Hepatocyte (in vitro differentiated cells): ENCODE results near the gene CTSL. TPM values are rescaled to one million over a fixed set of nuclear protein-coding genes. Genes with fewer than 3 reads are reported as not detected.
A peak's percentile ranks its signal among the peaks of the same experiment; 100 is the strongest.

Experiments
- DNase-seq: peaks from one replicate; pipeline ENCODE4 v3.0.0-alpha.2; 2016; ENCODE audit warnings: low spot score
- H2AFZ ChIP-seq: fragments of 200-600 bp; sonication (generic); 2 replicates; pipeline ENCODE4 v1.6.0; 2016; ENCODE audit warnings: antibody characterized with exemption, mild to moderate bottlenecking
- H3K27ac ChIP-seq: fragments of 200-600 bp; sonication (generic); 2 replicates; pipeline ENCODE4 v1.5.1; 2016; ENCODE audit warnings: mild to moderate bottlenecking
- H3K27me3 ChIP-seq: fragments of 200-600 bp; sonication (generic); 2 replicates; pipeline ENCODE4 v1.6.1; 2016
- H3K36me3 ChIP-seq: fragments of 200-600 bp; sonication (generic); replicated peaks from 2 replicates; pipeline ENCODE4 v1.5.1; 2016; ENCODE audit warnings: low read depth; ENCODE audit not compliant: insufficient read depth
- H3K4me1 ChIP-seq: fragments of 200-600 bp; sonication (generic); 2 replicates; pipeline ENCODE4 v1.5.1; 2016; ENCODE audit warnings: mild to moderate bottlenecking, moderate library complexity; ENCODE audit not compliant: insufficient read depth
- H3K4me2 ChIP-seq: fragments of 200-600 bp; sonication (generic); 2 replicates; pipeline ENCODE4 v1.6.0; 2016
- H3K4me3 ChIP-seq: fragments of 200-600 bp; sonication (generic); 2 replicates; pipeline ENCODE4 v1.5.1; 2016; ENCODE audit warnings: mild to moderate bottlenecking
- H3K79me2 ChIP-seq: fragments of 200-600 bp; sonication (generic); 2 replicates; pipeline ENCODE4 v1.6.0; 2017; ENCODE audit warnings: mild to moderate bottlenecking
- H3K9me2 ChIP-seq: fragments of 200-600 bp; sonication (generic); replicated peaks from 2 replicates; pipeline ENCODE4 v1.6.0; 2017; ENCODE audit warnings: mild to moderate bottlenecking; ENCODE audit not compliant: insufficient read depth
- H3K9me3 ChIP-seq: fragments of 200-600 bp; sonication (generic); 2 replicates; pipeline ENCODE4 v1.5.1; 2016; ENCODE audit warnings: low read depth, mild to moderate bottlenecking
- H4K20me1 ChIP-seq: fragments of 200-600 bp; sonication (generic); 2 replicates; pipeline ENCODE4 v1.6.0; 2016; ENCODE audit warnings: mild to moderate bottlenecking; ENCODE audit not compliant: insufficient read depth, poor library complexity, severe bottlenecking
- EZH2 ChIP-seq: fragments of 200-600 bp; sonication (generic); IDR thresholded peaks from 2 replicates; pipeline ENCODE4 v1.6.1; 2016; ENCODE audit warnings: antibody characterized with exemption, mild to moderate bottlenecking, borderline replicate concordance
- EZH2phosphoT487 ChIP-seq: fragments of 200-600 bp; sonication (generic); IDR thresholded peaks from one replicate; pipeline ENCODE4 v1.6.1; 2018; ENCODE audit warnings: antibody characterized with exemption, mild to moderate bottlenecking, low read depth, moderate library complexity; ENCODE audit not compliant: unreplicated experiment, severe bottlenecking
- WGBS: methylation state at CpG from one replicate; pipeline ENCODE4 v1.1.6; 2016; ENCODE audit warnings: low lambda C conversion rate; ENCODE audit errors: missing lambda C conversion rate; 5-methylcytosine and 5-hydroxymethylcytosine counted together
- polyA plus RNA-seq: library from polyadenylated mRNA; unstranded; fragments of >200 nt; fragmentation: Nextera tagmentation; extraction: Ambion mirVana; gene quantifications from 2 replicates; pipeline ENCODE4 v1.2.1, GENCODE V29; 2016
- total RNA-seq: library from RNA; depleted of rRNA; stranded (reverse); fragments of >200 nt; gene quantifications from 2 replicates; pipeline ENCODE4 v1.2.3, GENCODE V29; 2014
- TF ChIP-seq, protein P1 (sequence below): fragments of 200-600 bp; sonication (generic); IDR thresholded peaks from 2 replicates; pipeline ENCODE4 v1.5.1; 2016; ENCODE audit warnings: antibody characterized with exemption, mild to moderate bottlenecking; ENCODE audit not compliant: poor library complexity

The CTSL gene
- total and polyA plus RNA-seq, 2 experiments from 2014 or later, result 341 to 365 TPM

DNA sequence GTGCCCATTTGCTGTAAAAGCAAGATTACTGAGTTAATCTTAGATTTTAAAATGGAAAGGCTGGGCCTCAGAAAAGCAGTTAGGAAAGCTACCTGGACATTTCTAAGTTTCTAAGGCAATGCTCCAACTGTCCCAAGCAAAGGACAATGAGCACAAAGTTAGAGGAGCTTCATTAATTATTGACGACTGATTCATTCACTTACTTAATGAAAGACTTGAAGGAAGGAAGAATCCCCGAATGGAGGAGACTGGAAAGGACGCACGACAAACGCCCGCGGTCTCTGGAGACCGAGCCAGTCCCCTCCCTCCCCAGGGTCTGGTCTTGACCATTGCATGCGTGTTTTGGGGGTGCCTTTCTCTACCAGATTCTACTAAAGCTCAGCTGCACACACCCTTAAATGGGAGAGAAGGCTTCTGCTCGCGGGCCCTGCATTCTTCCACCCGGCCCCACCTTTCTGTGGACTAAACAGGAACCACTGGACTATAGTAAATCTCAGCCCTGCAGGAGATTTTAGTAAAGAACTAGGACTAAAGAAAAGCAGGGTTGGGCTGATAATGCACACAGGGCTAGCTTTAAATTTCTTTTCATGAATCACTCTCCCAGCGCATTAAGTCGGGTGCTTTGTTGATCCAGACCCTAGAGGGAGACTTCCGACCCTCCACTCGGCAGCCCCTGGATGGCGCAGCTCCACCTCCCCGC is 44.8 kb downstream of the CTSL start:
- Histone ChIP-seq H4K20me1 (no peaks in the 10 kb centered on the region), H3K27ac (no peak overlapping the region), H3K4me2 (no peak overlapping the region), H3K4me3 (no peak overlapping the region), H3K9me2 (no peaks in the 10 kb centered on the region), H3K36me3 (no peaks in the 10 kb centered on the region), H3K79me2 (no peaks in the 10 kb centered on the region), H2AFZ (no peak overlapping the region), H3K27me3 (no peaks in the 10 kb centered on the region), H3K4me1 (no peaks in the 10 kb centered on the region), H3K9me3 (no peaks in the 10 kb centered on the region)
- no peak for TF ChIP-seq EZH2phosphoT487
- TF ChIP-seq EZH2, result no peak
- TF ChIP-seq, protein P1, sequence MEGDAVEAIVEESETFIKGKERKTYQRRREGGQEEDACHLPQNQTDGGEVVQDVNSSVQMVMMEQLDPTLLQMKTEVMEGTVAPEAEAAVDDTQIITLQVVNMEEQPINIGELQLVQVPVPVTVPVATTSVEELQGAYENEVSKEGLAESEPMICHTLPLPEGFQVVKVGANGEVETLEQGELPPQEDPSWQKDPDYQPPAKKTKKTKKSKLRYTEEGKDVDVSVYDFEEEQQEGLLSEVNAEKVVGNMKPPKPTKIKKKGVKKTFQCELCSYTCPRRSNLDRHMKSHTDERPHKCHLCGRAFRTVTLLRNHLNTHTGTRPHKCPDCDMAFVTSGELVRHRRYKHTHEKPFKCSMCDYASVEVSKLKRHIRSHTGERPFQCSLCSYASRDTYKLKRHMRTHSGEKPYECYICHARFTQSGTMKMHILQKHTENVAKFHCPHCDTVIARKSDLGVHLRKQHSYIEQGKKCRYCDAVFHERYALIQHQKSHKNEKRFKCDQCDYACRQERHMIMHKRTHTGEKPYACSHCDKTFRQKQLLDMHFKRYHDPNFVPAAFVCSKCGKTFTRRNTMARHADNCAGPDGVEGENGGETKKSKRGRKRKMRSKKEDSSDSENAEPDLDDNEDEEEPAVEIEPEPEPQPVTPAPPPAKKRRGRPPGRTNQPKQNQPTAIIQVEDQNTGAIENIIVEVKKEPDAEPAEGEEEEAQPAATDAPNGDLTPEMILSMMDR, result no peak
- WGBS, result 71% methylated on average over 18 of the region's 18 CpGs
- DNase-seq, result peak; percentile 9

DNA sequence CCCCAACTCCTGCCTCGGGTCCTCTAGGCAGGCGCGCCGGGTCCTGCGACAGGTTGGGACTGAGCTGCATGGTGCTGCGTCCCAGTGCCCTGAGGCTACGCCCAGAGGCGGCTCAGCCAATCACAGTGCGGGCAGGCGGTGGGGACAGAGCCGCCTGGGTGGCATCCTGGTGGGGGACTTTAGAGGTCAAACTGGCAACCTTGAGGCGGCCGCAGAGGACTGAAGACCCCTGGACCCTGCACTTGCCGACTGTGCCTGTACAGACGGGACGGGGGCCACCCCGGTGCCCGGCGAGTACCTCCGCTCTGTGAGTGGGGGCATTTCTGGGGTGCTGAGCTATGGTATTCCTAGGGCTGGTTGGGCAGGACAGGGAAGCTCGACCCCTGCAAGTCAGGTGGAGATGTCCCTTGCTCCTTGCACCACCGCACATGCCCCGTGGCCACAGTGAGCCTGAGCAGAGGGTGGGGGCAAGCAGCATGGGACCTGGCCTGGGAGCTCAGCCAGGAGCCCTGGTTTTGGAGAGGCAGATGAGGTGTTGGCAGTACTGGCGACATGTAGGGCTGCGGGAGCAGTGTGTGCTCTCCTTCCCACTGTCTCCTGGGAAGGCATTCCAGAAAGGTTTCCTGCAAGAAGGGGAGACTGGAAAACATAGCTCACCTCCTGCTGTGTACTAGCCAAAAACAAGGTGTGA is 45.5 kb downstream of the CTSL start:
- no peaks in the 10 kb centered on the region for H3K9me2 ChIP-seq
- WGBS, result 87% methylated on average over 21 of the region's 25 CpGs
- H3K27ac ChIP-seq, result no peak overlapping the region
- H4K20me1 ChIP-seq, result no peaks in the 10 kb centered on the region
- H3K79me2 ChIP-seq, result no peaks in the 10 kb centered on the region
- H3K4me3 ChIP-seq, result no peak overlapping the region
- no peaks in the 10 kb centered on the region for H3K36me3 ChIP-seq
- H3K9me3 ChIP-seq, result no peaks in the 10 kb centered on the region
- DNase-seq, result no peak
- TF ChIP-seq, protein P1, result no peak
- TF ChIP-seq EZH2phosphoT487 (no peak), EZH2 (no peak)
- H3K4me1 ChIP-seq, result no peaks in the 10 kb centered on the region
- no peaks in the 10 kb centered on the region for H3K27me3 ChIP-seq
- H2AFZ ChIP-seq, result no peak overlapping the region
- no peak overlapping the region for H3K4me2 ChIP-seq

DNA sequence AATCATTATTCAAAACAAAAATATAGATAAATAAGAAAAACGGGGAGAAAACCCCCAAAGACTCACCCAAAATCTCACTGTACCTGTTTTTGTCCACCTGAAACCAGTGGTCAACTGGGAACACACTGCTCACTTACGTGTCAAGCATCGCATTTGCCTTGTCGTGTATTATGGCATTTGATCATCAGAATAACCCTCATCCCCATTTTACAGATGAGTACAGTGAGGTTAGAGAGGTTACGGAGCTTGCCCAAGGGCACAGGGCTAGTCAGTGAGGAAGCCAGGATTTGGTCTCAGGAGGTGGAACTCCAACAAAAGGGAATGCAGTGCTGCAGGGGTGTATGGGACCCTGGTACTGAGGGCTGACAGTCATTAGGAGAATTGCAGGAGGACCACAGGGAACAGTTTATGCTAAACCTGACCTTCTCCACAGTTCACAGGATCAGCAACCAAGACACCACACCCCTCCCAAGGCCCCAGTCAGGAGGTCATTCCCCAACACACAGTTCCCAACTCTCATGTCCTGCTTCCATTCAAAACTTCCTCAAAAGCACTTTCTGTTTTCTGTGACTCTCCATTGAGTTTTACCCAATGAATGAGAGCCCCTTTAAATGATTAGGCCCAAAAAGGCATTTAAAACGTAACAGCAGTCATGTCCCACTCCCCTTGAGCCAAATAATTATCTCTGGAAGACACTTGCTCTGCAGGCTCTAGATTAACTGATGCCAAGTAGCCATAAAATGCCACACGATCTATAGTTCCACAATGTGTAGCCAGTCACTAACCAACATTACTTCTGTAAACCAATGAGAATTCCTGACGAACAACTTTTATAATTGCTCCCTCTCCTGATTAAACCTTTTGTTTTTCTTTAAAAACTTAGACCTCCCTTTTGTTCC is 50.8 kb downstream of the CTSL start:
- H3K9me2 ChIP-seq, result no peaks in the 10 kb centered on the region
- H3K4me1 ChIP-seq, result no peaks in the 10 kb centered on the region
- no peaks in the 10 kb centered on the region for H3K9me3 ChIP-seq
- no peaks in the 10 kb centered on the region for H3K79me2 ChIP-seq
- H3K36me3 ChIP-seq, result no peaks in the 10 kb centered on the region
- H3K27me3 ChIP-seq, result no peaks in the 10 kb centered on the region
- H4K20me1 ChIP-seq, result no peaks in the 10 kb centered on the region
- H3K27ac ChIP-seq, result no peak overlapping the region
- H2AFZ ChIP-seq, result no peak overlapping the region
- no peak overlapping the region for H3K4me2 ChIP-seq
- no peak for DNase-seq
- H3K4me3 ChIP-seq, result no peak overlapping the region
- TF ChIP-seq, protein P1, result no peak
- TF ChIP-seq EZH2phosphoT487 (no peak), EZH2 (no peak)
- 86% methylated on average over 8 of the region's 8 CpGs for WGBS
